A673 (cell line): ENCODE results near the gene A3GALT2.

Source experiments
- EZH2 ChIP-seq: fragments of 200-600 bp; sonication (generic); IDR thresholded peaks from 2 replicates; pipeline ENCODE4 v1.6.1; 2017; ENCODE audit warnings: borderline replicate concordance, low read depth, mild to moderate bottlenecking, mixed read lengths, antibody characterized with exemption, low read length; ENCODE audit not compliant: poor library complexity, severe bottlenecking
- TF ChIP-seq, protein P1 (sequence below): fragments of 300-800, 200-600 bp; sonication (generic); conservative IDR thresholded peaks from 2 replicates; pipeline ENCODE4 v1.5.1; 2017; ENCODE audit warnings: low read depth, mild to moderate bottlenecking, antibody characterized with exemption, low read length, moderate library complexity, mixed read lengths

GRCh38 chr1:33312413-33312749 is 8.5 kb downstream of the A3GALT2 start:
- TF ChIP-seq, protein P1, sequence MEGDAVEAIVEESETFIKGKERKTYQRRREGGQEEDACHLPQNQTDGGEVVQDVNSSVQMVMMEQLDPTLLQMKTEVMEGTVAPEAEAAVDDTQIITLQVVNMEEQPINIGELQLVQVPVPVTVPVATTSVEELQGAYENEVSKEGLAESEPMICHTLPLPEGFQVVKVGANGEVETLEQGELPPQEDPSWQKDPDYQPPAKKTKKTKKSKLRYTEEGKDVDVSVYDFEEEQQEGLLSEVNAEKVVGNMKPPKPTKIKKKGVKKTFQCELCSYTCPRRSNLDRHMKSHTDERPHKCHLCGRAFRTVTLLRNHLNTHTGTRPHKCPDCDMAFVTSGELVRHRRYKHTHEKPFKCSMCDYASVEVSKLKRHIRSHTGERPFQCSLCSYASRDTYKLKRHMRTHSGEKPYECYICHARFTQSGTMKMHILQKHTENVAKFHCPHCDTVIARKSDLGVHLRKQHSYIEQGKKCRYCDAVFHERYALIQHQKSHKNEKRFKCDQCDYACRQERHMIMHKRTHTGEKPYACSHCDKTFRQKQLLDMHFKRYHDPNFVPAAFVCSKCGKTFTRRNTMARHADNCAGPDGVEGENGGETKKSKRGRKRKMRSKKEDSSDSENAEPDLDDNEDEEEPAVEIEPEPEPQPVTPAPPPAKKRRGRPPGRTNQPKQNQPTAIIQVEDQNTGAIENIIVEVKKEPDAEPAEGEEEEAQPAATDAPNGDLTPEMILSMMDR: no peak
- no peak for TF ChIP-seq EZH2
